Glomerular endothelial cell (primary cell): ENCODE data around the gene OLFML2A. TPM values are rescaled to one million over a fixed set of nuclear protein-coding genes. Genes with fewer than 3 reads are reported as not detected.

ENCODE experiments used
- DNase-seq: peaks from one replicate; pipeline ENCODE4 v3.0.0-alpha.2; 2011; ENCODE audit warnings: low read depth, low spot score; ENCODE audit errors: extremely low read depth
- total RNA-seq: library from RNA; depleted of rRNA; stranded (reverse); fragments of >200 nt; gene quantifications from 2 replicates; pipeline ENCODE4 v1.2.3, GENCODE V29; 2015

Gene OLFML2A
- total RNA-seq, 1 donor from 2014 or later = 4.0 TPM

- no peak for DNase-seq
These were observed 18.1 kb downstream of the OLFML2A start for GRCh38 chr9:124794902-124795491.

- no peak for DNase-seq
These were observed 19.0 kb downstream of the OLFML2A start for GRCh38 chr9:124795881-124796431.

DNA sequence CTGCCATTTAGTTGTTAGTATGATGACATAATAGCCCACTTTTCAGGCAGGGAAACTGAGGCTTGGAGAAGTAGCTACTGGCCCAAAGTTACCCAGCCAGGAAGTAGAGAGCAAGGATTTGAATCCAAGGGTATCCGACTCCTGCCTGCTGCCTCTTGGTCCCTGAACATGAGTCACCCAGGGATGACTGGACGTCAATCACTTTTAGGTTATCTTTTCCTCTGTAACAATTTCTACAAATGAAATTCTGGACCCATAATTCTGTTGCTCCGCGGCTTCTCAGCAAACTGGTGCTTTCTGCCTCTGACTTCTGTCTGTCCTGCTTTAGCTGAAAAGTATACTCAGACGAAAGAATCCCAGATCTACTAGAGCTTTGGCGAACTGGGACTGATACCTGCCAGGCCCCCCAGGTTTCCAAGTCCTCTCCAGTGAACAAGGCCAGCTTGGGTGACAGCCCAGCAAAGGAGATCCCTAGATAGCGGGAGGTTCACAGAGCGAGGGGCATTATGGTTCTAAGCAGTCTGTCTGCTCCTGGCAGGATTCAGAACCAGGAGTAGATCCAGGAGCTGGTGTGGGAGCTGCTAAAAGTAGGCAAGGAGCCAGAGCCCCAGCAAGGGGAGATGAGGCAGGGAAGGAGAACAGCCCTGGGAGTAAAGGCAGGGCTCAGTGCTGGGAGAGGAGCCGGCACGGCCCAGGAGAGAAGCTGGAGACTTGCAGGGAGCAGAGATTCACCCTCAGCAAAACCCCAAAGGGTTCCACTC, 20.6 kb downstream of the OLFML2A start:
- DNase-seq = no peak

GRCh38 chr9:124799274-124800006, 22.5 kb downstream of the OLFML2A start:
- DNase-seq = no peak

GRCh38 chr9:124800306-124801259, 23.6 kb downstream of the OLFML2A start:
- DNase-seq = no peak

GRCh38 chr9:124801356-124801755, 24.4 kb downstream of the OLFML2A start:
- DNase-seq = no peak

GRCh38 chr9:124802426-124802825, 25.5 kb downstream of the OLFML2A start:
- no peak for DNase-seq

- no peak for DNase-seq
These were observed 27.0 kb downstream of the OLFML2A start for GRCh38 chr9:124803911-124804310.

GRCh38 chr9:124805186-124805585, 28.3 kb downstream of the OLFML2A start:
- DNase-seq = no peak

GRCh38 chr9:124808246-124808956, 31.5 kb downstream of the OLFML2A start:
- no peak for DNase-seq

GRCh38 chr9:124809211-124809610, 32.3 kb downstream of the OLFML2A start:
- no peak for DNase-seq

DNA sequence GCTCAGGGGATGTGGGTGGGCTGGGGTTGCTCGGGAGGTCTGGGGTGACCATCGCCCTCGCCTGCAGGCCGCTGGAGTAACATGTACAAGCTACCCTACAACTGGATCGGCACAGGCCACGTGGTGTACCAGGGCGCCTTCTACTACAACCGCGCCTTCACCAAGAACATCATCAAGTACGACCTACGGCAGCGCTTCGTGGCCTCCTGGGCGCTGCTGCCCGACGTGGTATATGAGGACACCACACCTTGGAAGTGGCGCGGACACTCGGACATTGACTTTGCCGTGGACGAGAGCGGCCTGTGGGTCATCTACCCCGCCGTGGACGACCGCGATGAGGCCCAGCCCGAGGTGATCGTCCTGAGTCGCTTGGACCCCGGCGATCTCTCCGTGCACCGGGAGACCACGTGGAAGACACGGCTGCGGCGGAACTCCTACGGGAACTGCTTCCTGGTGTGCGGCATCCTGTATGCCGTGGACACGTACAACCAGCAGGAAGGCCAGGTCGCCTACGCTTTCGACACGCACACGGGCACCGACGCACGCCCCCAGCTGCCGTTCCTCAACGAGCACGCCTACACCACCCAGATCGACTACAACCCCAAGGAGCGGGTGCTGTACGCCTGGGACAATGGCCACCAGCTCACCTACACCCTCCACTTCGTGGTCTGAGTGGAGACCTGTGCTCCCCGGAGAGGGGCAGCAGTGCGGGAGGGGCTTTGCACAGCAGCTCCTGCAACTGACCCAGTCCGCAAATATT, 33.0 kb downstream of the OLFML2A start:
- DNase-seq = no peak

GRCh38 chr9:124810663-124811355, 33.9 kb downstream of the OLFML2A start:
- no peak for DNase-seq

- DNase-seq = no peak
These were observed 35.5 kb downstream of the OLFML2A start for GRCh38 chr9:124812441-124812876.

DNA sequence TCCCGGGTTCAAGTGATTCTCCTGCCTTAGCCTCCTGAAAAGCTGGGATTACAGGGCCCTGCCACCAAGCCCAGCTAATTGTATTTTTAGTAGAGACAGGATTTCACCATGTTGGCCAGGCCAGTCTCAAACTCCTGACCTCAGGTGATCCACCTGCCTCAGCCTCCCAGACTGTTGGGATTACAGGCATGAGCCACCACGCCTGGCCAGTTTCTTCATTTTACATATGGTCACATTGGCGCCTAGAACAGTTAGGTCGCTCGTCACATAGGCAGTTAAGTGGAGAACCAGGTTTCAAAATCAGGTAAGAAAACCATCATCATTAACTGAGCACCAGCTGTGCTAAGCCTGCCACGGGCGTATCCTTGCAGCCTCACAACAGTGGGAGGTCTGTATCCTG, 36.1 kb downstream of the OLFML2A start:
- no peak for DNase-seq

DNA sequence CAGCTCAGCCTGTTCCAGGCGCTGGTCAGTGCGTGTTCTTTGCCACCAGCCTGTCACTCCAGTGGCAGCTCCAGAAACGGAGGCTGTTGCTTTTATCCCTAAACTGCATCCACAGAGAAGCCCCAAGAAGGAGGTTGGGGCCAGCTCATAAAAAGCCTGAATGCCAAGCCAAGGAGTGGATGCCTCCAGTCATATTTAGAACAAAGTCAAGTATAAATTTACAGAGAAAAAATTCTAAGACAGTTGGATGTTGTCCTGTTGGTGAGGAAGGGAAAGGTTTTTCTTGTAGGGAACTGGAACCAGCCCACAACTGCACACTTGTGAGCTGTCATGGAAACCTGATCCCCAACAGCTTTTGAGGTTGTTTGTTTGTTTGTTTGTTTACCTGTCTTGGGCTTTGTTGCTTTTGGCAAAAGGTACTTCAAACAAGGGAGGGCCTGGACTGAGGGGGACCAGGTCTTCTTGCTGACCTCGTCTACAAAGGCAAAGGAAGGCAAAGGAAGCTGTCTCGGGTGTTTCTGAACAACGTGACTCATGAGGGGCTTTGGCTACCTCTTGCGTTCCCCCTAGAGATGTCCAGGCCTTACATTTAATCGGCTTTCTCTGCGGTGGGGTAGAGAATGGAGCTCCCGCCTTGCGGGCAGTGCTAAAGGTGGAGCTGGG, 36.7 kb downstream of the OLFML2A start:
- no peak for DNase-seq

DNA sequence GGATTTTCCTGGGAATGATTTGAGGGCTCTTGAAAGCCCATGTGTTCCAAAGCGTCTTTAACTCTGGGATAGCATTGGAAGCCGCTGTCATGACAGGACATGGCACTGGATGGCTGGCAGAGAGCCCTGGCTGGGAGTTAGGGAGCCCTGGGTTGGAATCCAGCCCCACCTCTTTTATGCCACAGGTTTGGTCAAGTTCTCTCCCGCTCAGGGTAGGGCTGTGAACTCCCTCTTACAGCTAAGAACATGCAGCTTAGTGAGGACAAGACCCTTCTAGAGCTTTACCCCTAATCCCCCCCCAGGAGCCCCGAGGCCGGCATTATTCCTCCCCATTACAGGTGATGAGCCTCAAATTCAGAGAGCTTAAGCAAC, 37.2 kb downstream of the OLFML2A start:
- DNase-seq = no peak

DNA sequence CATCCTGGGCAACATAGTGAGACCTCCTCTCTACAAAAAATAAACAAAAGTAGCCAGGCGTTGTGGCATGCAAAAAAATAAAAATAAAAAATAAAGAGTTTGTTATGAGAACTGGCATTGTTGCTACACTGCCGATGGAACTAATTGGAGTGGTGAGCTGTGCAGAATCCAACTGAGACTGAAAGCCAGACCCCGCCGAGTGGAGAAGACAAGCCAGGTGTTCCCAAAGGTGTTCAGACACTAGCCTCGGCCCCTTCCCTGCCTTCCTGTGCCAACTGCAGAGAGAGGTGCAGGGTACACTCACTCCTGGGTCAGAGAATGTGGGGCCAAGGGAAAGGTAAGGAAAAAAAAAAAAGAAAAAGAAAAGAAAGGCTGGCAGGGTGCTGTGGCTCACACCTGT, 38.7 kb downstream of the OLFML2A start:
- DNase-seq = no peak
